Neutrophil (primary cell): ENCODE data around the gene PLCB3.

Source experiments
- H3K27ac ChIP-seq: fragments of 200-600 bp; sonication (generic); 2 replicates; pipeline ENCODE4 v1.5.1; 2016; ENCODE audit warnings: mild to moderate bottlenecking, moderate library complexity
- H3K27me3 ChIP-seq: fragments of 200-600 bp; sonication (generic); 2 replicates; pipeline ENCODE4 v1.6.0; 2016; ENCODE audit warnings: mild to moderate bottlenecking
- H3K36me3 ChIP-seq: fragments of 200-600 bp; sonication (generic); 2 replicates; pipeline ENCODE4 v1.5.1; 2017
- H3K4me1 ChIP-seq, 2 experiments: fragments of 200-600 bp in 1 of 2; sonication (generic) in 1 of 2; 1 replicate in 1 of 2; 2 replicates in 1 of 2; pipeline versions ENCODE4 v1.5.1 to v1.6.1; 2013 to 2016; ENCODE audit warnings: low read depth in 1 of 2, low read length in 1 of 2, mild to moderate bottlenecking in 1 of 2, moderate library complexity in 1 of 2; ENCODE audit not compliant: control insufficient read depth in 1 of 2, insufficient read depth in 1 of 2
- H3K4me3 ChIP-seq, 2 experiments: fragments of 200-600 bp in 1 of 2; sonication (generic) in 1 of 2; 1 replicate in 1 of 2; 2 replicates in 1 of 2; pipeline ENCODE4 v1.5.1; 2013 to 2016; ENCODE audit warnings: low read depth in 1 of 2, low read length in 1 of 2, mild to moderate bottlenecking in 1 of 2, moderate library complexity in 1 of 2
- H3K9me3 ChIP-seq: fragments of 200-600 bp; sonication (generic); 2 replicates; pipeline ENCODE4 v1.5.1; 2016
- TF ChIP-seq, protein P1 (sequence below): fragments of 200-600 bp; sonication (generic); IDR thresholded peaks from 2 replicates; pipeline ENCODE4 v1.5.1; 2016; ENCODE audit warnings: antibody characterized with exemption

The PLCB3 gene

GRCh38 chr11:64278576-64279190 lies 27.4 kb downstream of the PLCB3 start:
- H3K9me3 ChIP-seq = no peaks in the 10 kb centered on the region
- TF ChIP-seq, protein P1, sequence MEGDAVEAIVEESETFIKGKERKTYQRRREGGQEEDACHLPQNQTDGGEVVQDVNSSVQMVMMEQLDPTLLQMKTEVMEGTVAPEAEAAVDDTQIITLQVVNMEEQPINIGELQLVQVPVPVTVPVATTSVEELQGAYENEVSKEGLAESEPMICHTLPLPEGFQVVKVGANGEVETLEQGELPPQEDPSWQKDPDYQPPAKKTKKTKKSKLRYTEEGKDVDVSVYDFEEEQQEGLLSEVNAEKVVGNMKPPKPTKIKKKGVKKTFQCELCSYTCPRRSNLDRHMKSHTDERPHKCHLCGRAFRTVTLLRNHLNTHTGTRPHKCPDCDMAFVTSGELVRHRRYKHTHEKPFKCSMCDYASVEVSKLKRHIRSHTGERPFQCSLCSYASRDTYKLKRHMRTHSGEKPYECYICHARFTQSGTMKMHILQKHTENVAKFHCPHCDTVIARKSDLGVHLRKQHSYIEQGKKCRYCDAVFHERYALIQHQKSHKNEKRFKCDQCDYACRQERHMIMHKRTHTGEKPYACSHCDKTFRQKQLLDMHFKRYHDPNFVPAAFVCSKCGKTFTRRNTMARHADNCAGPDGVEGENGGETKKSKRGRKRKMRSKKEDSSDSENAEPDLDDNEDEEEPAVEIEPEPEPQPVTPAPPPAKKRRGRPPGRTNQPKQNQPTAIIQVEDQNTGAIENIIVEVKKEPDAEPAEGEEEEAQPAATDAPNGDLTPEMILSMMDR = no peak
- no peak overlapping the region for H3K27ac ChIP-seq
- H3K4me1 ChIP-seq = peaks cover 4 to 6% of the 10 kb centered on the region in 2 experiments
- no peak overlapping the region for H3K4me3 ChIP-seq
- peaks cover 46% of the 10 kb centered on the region for H3K36me3 ChIP-seq
- H3K27me3 ChIP-seq = no peaks in the 10 kb centered on the region

DNA sequence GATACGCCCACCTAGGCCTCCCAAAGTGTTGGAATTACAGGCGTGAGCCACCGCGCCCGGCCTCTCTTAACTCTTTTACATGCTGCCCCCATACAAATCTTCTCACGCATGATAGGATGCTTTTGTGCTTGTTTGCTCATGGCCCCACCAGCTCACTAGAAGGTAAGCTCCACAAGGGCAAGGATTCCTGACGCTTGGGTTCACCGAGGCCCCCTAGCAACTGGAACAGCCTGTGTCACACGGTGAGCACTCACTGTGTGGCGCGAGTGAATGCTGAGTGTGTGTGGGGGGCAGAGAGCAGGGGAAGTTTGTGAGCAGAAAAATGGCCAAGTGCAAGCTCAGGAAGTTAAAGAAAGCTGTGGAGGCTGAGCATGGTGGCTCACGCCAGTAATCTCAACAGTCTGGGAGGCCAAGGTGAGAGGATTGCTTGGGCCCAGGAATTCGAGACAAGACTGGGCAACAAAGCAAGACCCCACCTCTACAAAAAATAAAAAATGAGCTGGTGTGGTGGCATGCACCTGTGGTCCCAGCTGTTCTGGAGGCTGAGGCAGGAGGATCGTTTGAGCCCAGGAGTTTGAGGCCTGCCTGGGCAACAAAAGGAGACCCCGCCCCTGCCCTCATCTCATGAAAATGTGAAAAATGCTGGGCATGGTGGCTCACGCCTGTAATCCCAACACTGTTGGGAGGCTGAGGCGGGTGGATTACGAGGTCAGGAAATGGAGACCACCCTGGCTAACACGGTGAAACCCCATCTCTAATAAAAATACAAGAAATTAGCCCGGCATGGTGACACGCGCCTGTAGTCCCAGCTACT lies 30.8 kb downstream of the PLCB3 start:
- H3K4me3 ChIP-seq = no peak overlapping the region
- peaks cover 20 to 26% of the 10 kb centered on the region in 2 experiments for H3K4me1 ChIP-seq
- H3K9me3 ChIP-seq = no peaks in the 10 kb centered on the region
- no peaks in the 10 kb centered on the region for H3K27me3 ChIP-seq
- TF ChIP-seq, protein P1 = no peak
- no peak overlapping the region for H3K27ac ChIP-seq
- peaks cover 25% of the 10 kb centered on the region for H3K36me3 ChIP-seq

- Histone ChIP-seq H3K4me3 (no peak overlapping the region), H3K4me1 (peaks cover 20 to 26% of the 10 kb centered on the region in 2 experiments), H3K27me3 (no peaks in the 10 kb centered on the region), H3K9me3 (no peaks in the 10 kb centered on the region), H3K36me3 (peaks cover 18% of the 10 kb centered on the region), H3K27ac (peak overlapping the region; percentile 20)
- TF ChIP-seq, protein P1 = no peak
Observed at GRCh38 chr11:64283092-64283491, 31.8 kb downstream of the PLCB3 start.

GRCh38 chr11:64284048-64284961 lies 33.0 kb downstream of the PLCB3 start, which contains the start of gene BAD:
Gene BAD, minus strand, starts transcription at chr11:64284665. Its CDS starts 297 bp downstream, at chr11:64284368.
- H3K4me3 ChIP-seq = peak within 1 kb of the TSS; percentile 86 to 93
- TF ChIP-seq, protein P1 = no peak
- peaks cover 8% of the 10 kb centered on the region for H3K36me3 ChIP-seq

More at GRCh38 chr11:64284048-64284961, 33.0 kb downstream of the PLCB3 start, which contains the start of gene BAD:
- Histone ChIP-seq H3K27me3 (peaks cover 2% of the 10 kb centered on the region), H3K9me3 (no peaks in the 10 kb centered on the region), H3K4me1 (peaks cover 20 to 26% of the 10 kb centered on the region in 2 experiments), H3K27ac (peak within 1 kb of the TSS; percentile 98)
